Neural crest cell (in vitro differentiated cells): Measurements from ENCODE around the gene TIGD7. TPM values are rescaled to one million over a fixed set of nuclear protein-coding genes. Genes with fewer than 3 reads are reported as not detected.

Experiments
- DNase-seq: peaks from one replicate; pipeline ENCODE4 v3.0.0; 2021; ENCODE audit warnings: low read depth, mixed read lengths, low spot score
- H3K27ac Mint-ChIP-seq: one replicate; pipeline ENCODE4 v1.8.0; 2021; ENCODE audit warnings: mild to moderate bottlenecking, mixed read lengths; ENCODE audit not compliant: unreplicated experiment
- H3K27me3 Mint-ChIP-seq: 2 replicates; pipeline ENCODE4 v1.8.0; 2021; ENCODE audit warnings: low read depth, mild to moderate bottlenecking, mixed read lengths
- H3K36me3 Mint-ChIP-seq: 2 replicates; pipeline ENCODE4 v1.8.0; 2021; ENCODE audit warnings: low read depth, mild to moderate bottlenecking, mixed read lengths
- H3K4me1 Mint-ChIP-seq: 2 replicates; pipeline ENCODE4 v1.8.0; 2021; ENCODE audit warnings: mixed read lengths
- H3K4me3 Mint-ChIP-seq: one replicate; pipeline ENCODE4 v1.8.0; 2021; ENCODE audit warnings: mild to moderate bottlenecking, mixed read lengths
- H3K9me3 Mint-ChIP-seq: 2 replicates; pipeline ENCODE4 v1.8.0; 2021; ENCODE audit warnings: mixed read lengths
- CTCF ChIP-seq: fragments of 200-600 bp; sonication (generic); conservative IDR thresholded peaks from 2 replicates; pipeline ENCODE4 v1.5.0; 2021; ENCODE audit warnings: antibody characterized with exemption, mild to moderate bottlenecking
- total RNA-seq: library from RNA; stranded (reverse); gene quantifications from 2 replicates; pipeline ENCODE4 v1.2.1, GENCODE V29; 2021

The TIGD7 gene
- total RNA-seq, 1 donor from 2014 or later, result 6.6 TPM

GRCh38 chr16:3311496-3311895, 6.3 kb upstream of the TIGD7 start:
- Mint-ChIP-seq H3K27ac (no peak overlapping the region), H3K4me1 (no peaks in the 10 kb centered on the region), H3K36me3 (peaks cover 90% of the 10 kb centered on the region), H3K27me3 (no peaks in the 10 kb centered on the region), H3K4me3 (peak overlapping the region; percentile 51), H3K9me3 (peaks cover 42% of the 10 kb centered on the region)
- no peak for DNase-seq
- TF ChIP-seq CTCF, result no peak

- Mint-ChIP-seq H3K36me3 (peaks cover 69% of the 10 kb centered on the region), H3K4me1 (peaks cover 9% of the 10 kb centered on the region), H3K9me3 (peaks cover 24% of the 10 kb centered on the region), H3K4me3 (peak overlapping the region; percentile 85), H3K27ac (no peak overlapping the region), H3K27me3 (no peaks in the 10 kb centered on the region)
- no peak for DNase-seq
- TF ChIP-seq CTCF, result no peak
Measured at GRCh38 chr16:3306078-3306477, 848 bp upstream of the TIGD7 start.

GRCh38 chr16:3304370-3304769, 860 bp downstream of the TIGD7 start:
- Mint-ChIP-seq H3K4me3 (peak overlapping the region; percentile 85), H3K4me1 (peaks cover 9% of the 10 kb centered on the region), H3K36me3 (peaks cover 69% of the 10 kb centered on the region), H3K27ac (peak overlapping the region; percentile 94), H3K9me3 (peaks cover 37% of the 10 kb centered on the region), H3K27me3 (no peaks in the 10 kb centered on the region)
- no peak for DNase-seq
- TF ChIP-seq CTCF, result no peak

- no peaks in the 10 kb centered on the region for H3K4me1 Mint-ChIP-seq
- H3K4me3 Mint-ChIP-seq, result peak overlapping the region; percentile 11
- H3K9me3 Mint-ChIP-seq, result peaks cover 49% of the 10 kb centered on the region
- no peak for TF ChIP-seq CTCF
- no peaks in the 10 kb centered on the region for H3K27me3 Mint-ChIP-seq
- DNase-seq, result no peak
- H3K27ac Mint-ChIP-seq, result no peak overlapping the region
- H3K36me3 Mint-ChIP-seq, result peaks cover 81% of the 10 kb centered on the region
Measured at GRCh38 chr16:3295783-3296182, 9.4 kb downstream of the TIGD7 start.

- DNase-seq, result no peak
- no peaks in the 10 kb centered on the region for H3K27me3 Mint-ChIP-seq
- no peak for TF ChIP-seq CTCF
- no peak overlapping the region for H3K4me3 Mint-ChIP-seq
- H3K4me1 Mint-ChIP-seq, result no peaks in the 10 kb centered on the region
- H3K9me3 Mint-ChIP-seq, result peaks cover 45% of the 10 kb centered on the region
- no peak overlapping the region for H3K27ac Mint-ChIP-seq
- H3K36me3 Mint-ChIP-seq, result peaks cover 81% of the 10 kb centered on the region
Measured at GRCh38 chr16:3295209-3295608, 10.0 kb downstream of the TIGD7 start.

- Mint-ChIP-seq H3K4me3 (peak overlapping the region; percentile 24), H3K27me3 (no peaks in the 10 kb centered on the region), H3K4me1 (no peaks in the 10 kb centered on the region), H3K36me3 (peaks cover 84% of the 10 kb centered on the region), H3K27ac (no peak overlapping the region), H3K9me3 (peaks cover 35% of the 10 kb centered on the region)
- no peak for DNase-seq
- TF ChIP-seq CTCF, result no peak
Measured at GRCh38 chr16:3292604-3293003, 12.6 kb downstream of the TIGD7 start.
